ENCODE measurements around the gene TRMT112. TPM values are rescaled to one million over a fixed set of nuclear protein-coding genes. Genes with fewer than 3 reads are reported as not detected.
"Not testable (repeated sequence)": the region's sequence is repeated elsewhere in the genome, so short reads cannot be mapped to it uniquely, and the experiment has no call there.

The TRMT112 gene
- total RNA-seq, 1 donor from 2014 or later = 93.1 TPM

DNA sequence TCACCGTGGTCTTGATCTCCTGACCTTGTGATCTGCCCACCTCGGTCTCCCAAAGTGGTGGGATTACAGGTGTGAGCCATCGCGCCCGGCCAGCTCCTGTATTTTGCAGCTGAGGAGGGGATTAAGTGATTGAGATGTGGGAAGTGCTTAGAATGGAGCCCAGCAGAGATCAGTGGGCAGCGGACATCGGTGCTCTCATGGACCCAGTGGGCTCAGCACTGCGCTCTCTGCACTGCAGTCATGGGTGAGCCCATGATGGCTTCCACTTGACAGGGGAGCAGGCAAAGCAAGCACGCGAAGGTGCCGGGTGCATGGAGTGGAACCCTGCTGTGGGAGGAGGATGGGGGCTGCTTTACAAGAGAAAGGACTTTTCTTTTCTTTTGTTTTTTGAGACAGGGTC, 13.5 kb upstream of the TRMT112 start:
- H3K27ac Mint-ChIP-seq (ENCODE audit: unreplicated experiment) = no peak overlapping the region
- peaks cover 4% of the 10 kb centered on the region for H3K36me3 Mint-ChIP-seq (ENCODE audit: unreplicated experiment)
- peak overlapping the region; percentile 42 for H3K4me3 Mint-ChIP-seq (ENCODE audit: unreplicated experiment)
- H3K27me3 Mint-ChIP-seq (ENCODE audit: unreplicated experiment) = peaks cover 14% of the 10 kb centered on the region
- H3K4me1 Mint-ChIP-seq (ENCODE audit: low read depth, unreplicated experiment) = peaks cover 13% of the 10 kb centered on the region
- no peak for DNase-seq
- TF ChIP-seq, protein P1, sequence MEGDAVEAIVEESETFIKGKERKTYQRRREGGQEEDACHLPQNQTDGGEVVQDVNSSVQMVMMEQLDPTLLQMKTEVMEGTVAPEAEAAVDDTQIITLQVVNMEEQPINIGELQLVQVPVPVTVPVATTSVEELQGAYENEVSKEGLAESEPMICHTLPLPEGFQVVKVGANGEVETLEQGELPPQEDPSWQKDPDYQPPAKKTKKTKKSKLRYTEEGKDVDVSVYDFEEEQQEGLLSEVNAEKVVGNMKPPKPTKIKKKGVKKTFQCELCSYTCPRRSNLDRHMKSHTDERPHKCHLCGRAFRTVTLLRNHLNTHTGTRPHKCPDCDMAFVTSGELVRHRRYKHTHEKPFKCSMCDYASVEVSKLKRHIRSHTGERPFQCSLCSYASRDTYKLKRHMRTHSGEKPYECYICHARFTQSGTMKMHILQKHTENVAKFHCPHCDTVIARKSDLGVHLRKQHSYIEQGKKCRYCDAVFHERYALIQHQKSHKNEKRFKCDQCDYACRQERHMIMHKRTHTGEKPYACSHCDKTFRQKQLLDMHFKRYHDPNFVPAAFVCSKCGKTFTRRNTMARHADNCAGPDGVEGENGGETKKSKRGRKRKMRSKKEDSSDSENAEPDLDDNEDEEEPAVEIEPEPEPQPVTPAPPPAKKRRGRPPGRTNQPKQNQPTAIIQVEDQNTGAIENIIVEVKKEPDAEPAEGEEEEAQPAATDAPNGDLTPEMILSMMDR (IDR thresholded peaks at IDR 0.05; ENCODE audit: partially characterized antibody, unreplicated experiment) = no peak
- H3K9me3 Mint-ChIP-seq (ENCODE audit: unreplicated experiment) = peaks cover 18% of the 10 kb centered on the region

DNA sequence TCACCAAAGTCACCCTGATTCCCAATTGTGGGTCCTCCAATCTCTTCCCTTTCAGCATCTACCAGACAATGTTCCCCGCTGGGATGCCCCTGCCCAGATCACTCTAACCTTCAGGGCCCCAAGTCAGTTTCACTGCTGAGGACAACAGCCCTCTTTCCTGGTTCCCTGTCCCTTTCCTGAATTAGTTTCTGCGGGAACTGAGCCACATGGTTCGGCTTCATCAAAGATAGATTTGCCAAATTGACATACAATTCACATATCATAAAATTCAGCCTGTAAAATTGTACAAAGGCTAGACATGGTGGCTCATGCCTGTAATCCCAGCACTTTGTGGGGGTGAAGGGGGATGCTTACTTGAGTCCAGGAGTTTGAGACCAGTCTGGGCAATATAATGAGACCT, 10.6 kb upstream of the TRMT112 start:
- H3K27me3 Mint-ChIP-seq (ENCODE audit: unreplicated experiment) = peaks cover 9% of the 10 kb centered on the region
- H3K4me1 Mint-ChIP-seq (ENCODE audit: low read depth, unreplicated experiment) = peaks cover 8% of the 10 kb centered on the region
- H3K4me3 Mint-ChIP-seq (ENCODE audit: unreplicated experiment) = no peak overlapping the region
- H3K9me3 Mint-ChIP-seq (ENCODE audit: unreplicated experiment) = peaks cover 10% of the 10 kb centered on the region
- H3K27ac Mint-ChIP-seq (ENCODE audit: unreplicated experiment) = no peak overlapping the region
- TF ChIP-seq, protein P1 (IDR thresholded peaks at IDR 0.05; ENCODE audit: partially characterized antibody, unreplicated experiment) = no peak
- peaks cover 4% of the 10 kb centered on the region for H3K36me3 Mint-ChIP-seq (ENCODE audit: unreplicated experiment)
- no peak for DNase-seq

DNA sequence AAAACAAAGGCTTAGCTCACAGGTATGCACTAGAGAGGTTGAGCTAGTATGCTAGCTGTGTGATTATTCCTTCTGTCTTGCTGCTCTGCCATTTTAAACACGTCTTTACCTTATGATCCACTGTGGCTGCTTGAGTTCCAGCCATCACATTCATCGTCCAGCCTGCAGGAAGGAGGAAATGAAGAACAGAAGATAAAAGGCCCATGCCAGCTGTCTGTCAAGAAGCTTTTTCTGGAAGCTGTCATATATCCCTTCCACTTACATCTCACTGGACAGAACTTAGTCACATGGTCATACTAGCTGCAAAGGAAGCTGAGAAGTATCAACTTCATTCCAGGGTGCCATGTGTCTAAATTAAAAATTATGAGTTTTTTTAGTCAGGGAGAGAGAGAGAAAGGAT, 10.0 kb upstream of the TRMT112 start:
- Mint-ChIP-seq H3K9me3 (ENCODE audit: unreplicated experiment) (peaks cover 10% of the 10 kb centered on the region), H3K4me3 (ENCODE audit: unreplicated experiment) (no peak overlapping the region), H3K4me1 (ENCODE audit: low read depth, unreplicated experiment) (peaks cover 9% of the 10 kb centered on the region), H3K36me3 (ENCODE audit: unreplicated experiment) (peaks cover 4% of the 10 kb centered on the region), H3K27me3 (ENCODE audit: unreplicated experiment) (peaks cover 9% of the 10 kb centered on the region), H3K27ac (ENCODE audit: unreplicated experiment) (no peak overlapping the region)
- TF ChIP-seq, protein P1 (IDR thresholded peaks at IDR 0.05; ENCODE audit: partially characterized antibody, unreplicated experiment) = no peak
- DNase-seq = no peak

DNA sequence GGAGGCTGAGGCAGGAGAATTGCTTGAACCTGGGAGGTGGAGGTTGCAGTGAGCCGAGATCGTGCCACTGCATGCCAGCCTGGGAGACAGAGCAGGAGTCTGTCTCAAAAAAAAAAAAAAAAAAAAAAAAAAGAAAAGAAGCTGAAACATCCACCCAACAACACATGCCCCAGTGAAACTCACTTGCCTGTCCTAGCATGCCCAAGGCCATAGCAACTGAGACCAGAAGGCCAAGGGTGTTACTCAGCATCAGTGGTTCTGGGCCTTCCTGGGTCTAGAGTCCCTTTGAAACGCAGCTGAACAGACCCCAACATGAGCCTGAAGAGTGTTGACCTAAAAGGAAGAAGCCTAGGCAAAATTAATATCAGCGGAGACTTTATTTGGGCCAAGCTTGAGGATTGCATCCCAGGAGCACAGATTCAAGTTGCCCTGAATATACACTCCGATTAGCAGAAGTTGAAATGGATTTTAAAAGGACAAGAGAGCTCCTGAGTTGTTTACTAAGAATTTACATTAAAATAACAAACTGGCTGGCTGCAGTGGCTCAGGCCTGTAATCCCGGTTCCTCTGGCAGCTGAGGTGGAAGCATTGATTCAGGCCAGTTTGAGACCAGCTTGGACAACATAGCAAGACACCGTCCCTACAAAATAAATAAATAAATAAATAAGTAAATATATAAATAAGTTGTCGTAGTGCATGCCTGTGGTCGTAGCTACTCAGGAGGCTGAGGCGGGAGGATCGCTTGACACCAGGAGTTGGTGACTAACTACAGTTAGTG, 7.5 kb upstream of the TRMT112 start:
- DNase-seq = no peak
- H3K27me3 Mint-ChIP-seq (ENCODE audit: unreplicated experiment) = peaks cover 8% of the 10 kb centered on the region
- H3K36me3 Mint-ChIP-seq (ENCODE audit: unreplicated experiment) = peaks cover 8% of the 10 kb centered on the region
- H3K4me3 Mint-ChIP-seq (ENCODE audit: unreplicated experiment) = no peak overlapping the region
- peaks cover 14% of the 10 kb centered on the region for H3K9me3 Mint-ChIP-seq (ENCODE audit: unreplicated experiment)
- TF ChIP-seq, protein P1 (IDR thresholded peaks at IDR 0.05; ENCODE audit: partially characterized antibody, unreplicated experiment) = no peak
- H3K4me1 Mint-ChIP-seq (ENCODE audit: low read depth, unreplicated experiment) = peaks cover 11% of the 10 kb centered on the region
- H3K27ac Mint-ChIP-seq (ENCODE audit: unreplicated experiment) = peak overlapping the region; percentile 59

DNA sequence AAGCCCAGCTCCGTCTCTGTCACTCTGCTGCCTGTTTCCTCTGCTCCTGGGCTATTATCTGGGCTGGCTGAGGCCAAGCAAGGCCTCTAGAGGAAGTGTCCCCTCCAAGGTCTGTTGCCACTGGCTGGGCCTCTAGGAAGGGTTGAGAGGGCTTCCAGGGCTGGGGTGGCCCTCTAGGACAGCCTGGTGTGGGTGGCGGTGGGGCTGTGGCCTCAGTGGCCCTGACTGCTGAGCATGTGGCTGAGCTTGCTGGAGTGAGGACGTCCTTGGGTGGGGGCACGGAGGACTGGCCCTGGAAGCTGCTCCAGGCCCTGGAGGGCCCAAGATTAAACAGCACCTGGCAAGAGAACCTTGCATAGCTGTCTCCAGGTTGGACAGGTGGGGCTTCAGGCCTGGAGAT, 6.6 kb upstream of the TRMT112 start:
- H3K36me3 Mint-ChIP-seq (ENCODE audit: unreplicated experiment); DNase-seq; H3K4me3 Mint-ChIP-seq (ENCODE audit: unreplicated experiment); H3K27me3 Mint-ChIP-seq (ENCODE audit: unreplicated experiment): not testable (repeated sequence)
- peaks cover 15% of the 10 kb centered on the region for H3K9me3 Mint-ChIP-seq (ENCODE audit: unreplicated experiment)
- peaks cover 13% of the 10 kb centered on the region for H3K4me1 Mint-ChIP-seq (ENCODE audit: low read depth, unreplicated experiment)
- peak overlapping the region; percentile 62 for H3K27ac Mint-ChIP-seq (ENCODE audit: unreplicated experiment)

All from glutamatergic neuron (in vitro differentiated cells).